GM19025 (cell line): ENCODE results near the gene RYR1.
"Not testable (repeated sequence)": the region's sequence is repeated elsewhere in the genome, so short reads cannot be mapped to it uniquely, and the experiment has no call there.

Experiments
- ATAC-seq: cut with Tn5 transposase; IDR thresholded peaks from one replicate; pipeline ENCODE4 v1.9.1; 2021; ENCODE audit warnings: mild to moderate bottlenecking, low read depth, moderate library complexity; ENCODE audit not compliant: unreplicated experiment

RYR1 gene

GRCh38 chr19:38425222-38425809, 8.2 kb upstream of the RYR1 start:
- no peak for ATAC-seq

DNA sequence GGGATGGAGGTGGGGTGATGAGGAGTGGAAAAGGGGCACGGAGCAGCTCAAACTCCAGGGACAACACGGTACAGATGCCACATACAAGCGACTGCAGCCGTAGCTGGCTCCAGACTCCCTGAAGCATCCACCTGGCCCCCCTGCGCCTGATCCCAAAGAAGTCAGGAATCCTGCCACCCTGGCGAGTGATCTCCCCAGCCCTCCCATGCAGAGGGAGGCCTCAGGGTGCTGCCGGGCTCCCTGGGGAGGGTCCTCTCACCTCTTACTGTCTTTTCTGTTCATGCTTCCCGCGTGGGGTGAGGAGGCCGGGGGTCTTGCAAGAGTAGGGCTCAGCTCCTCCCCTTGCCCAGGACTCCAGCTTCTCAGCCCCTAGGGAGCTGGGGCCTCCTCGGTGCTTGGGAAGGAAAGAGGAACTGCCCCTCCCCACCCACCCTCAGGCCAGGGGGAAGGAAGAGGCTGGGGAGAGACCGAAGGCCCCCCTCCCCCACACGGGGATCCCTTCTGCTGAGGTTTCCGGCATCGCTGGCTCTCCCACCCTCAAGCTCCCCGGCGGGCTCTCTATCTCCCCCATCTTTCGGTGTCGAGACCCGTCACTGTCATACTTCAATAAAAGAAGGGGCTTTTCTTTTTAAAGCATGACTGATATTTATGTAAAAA, 7.6 kb upstream of the RYR1 start, which contains the start of gene RASGRP4:
Gene RASGRP4 (minus strand): TSS at position 410 of the 657 bp plus-strand sequence. CDS start 128 bp downstream, at position 282.
- no peak for ATAC-seq

DNA sequence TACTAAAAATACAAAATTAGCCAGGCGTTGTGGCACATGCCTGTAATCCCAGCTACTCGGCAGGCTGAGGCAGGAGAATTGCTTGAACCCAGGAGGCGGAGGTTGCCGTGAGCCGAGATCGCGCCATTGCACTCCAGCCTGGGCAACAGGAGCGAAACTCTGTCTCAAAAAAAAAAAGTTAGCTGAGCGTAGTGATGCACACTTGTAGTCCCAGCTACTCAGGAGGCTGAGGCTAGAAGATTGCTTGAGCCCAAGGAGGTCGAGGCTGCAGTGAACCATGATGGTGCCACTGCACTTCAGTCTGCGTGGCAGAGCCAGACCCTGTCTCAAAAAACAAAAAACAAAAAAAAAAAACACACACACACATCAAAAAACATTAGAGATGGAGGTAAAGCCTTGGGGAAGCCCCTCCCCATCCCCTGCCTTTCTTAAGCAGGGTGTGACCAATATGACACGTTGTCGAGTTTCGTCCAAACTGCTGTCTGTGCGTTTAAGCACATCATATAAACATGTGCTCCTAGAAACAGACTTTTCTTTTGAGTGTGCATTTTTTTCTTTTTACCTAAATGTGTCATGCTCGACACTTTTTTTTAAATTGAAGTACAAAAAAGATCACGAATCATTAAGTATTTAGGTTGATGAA, 6.3 kb upstream of the RYR1 start:
- not testable (repeated sequence) for ATAC-seq

DNA sequence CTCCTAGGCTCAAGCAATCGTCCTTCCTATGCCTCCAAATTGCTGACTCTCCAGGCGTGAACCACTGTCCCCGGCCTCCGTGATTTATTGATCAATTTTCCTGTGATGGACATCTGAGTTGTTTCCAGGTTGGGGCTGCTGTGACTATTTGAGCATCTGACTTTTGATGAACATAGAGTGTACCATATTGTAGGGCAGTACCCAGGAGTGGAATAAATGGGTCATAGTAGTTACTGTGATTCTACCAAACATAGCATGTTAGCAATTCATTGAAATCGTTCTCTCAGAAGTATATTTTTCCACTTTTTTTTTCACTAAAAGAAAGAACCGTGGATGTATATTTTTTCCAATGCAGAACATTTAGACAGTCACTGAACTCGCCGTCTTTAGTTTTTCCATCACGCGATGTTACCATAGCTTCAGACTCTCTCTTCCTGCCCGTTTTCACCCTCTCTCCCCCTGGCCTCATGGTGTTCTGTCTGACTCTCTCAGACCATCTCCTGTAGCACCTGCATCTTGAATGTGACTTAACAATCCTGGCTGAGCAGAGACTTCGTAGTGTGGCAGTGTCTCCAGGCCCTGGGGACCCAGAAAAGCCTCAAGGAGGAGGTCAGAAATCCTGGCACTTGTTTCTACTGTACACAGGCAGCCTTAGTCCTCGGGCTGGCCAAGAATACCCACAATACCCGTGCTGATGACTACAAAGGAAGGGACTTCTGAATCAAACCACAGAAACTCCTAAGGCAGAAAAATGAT, 4.3 kb upstream of the RYR1 start:
- ATAC-seq, result no peak

GRCh38 chr19:38429811-38430156, 3.7 kb upstream of the RYR1 start:
- no peak for ATAC-seq

DNA sequence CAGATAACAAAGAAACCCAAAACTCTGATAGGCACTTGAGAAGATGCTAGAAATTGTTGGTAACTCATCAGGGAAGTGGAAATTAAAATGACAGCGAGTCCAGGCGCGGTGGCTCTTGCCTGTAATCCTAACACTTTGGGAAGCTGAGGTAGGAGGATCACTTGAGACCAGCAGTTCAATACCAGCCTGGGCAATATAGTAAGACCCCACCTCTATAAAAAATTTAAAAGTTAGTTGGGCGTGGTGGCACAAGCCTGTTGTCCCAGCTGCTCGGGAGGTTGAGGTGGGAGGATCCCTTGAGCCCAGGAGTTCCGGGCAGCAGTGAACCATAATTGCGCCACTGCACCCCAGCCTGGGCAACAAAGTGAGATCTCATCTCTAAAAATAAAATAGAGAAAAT, 2.6 kb upstream of the RYR1 start:
- no peak for ATAC-seq

GRCh38 chr19:38434549-38435051, 1.1 kb downstream of the RYR1 start:
- ATAC-seq, result no peak

DNA sequence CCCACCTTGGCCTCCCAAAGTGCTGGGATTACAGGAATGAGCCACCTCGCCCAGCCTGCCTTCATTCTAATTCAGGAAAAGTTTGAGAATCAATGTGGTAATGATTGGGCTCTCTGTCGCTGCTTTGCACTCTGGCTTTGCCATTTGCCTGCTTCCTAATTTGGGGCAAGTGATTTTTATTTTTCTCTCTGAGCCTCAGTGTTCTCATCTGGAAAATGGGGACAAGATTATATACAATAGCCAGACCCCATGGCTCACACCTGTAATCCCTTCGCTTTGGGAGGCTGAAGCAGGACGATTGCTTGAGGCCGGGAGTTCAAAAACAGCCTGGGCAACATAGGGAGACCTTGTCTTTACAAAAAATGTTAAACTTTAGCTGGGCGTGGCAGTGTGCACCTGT, 3.8 kb downstream of the RYR1 start:
- ATAC-seq, result no peak

DNA sequence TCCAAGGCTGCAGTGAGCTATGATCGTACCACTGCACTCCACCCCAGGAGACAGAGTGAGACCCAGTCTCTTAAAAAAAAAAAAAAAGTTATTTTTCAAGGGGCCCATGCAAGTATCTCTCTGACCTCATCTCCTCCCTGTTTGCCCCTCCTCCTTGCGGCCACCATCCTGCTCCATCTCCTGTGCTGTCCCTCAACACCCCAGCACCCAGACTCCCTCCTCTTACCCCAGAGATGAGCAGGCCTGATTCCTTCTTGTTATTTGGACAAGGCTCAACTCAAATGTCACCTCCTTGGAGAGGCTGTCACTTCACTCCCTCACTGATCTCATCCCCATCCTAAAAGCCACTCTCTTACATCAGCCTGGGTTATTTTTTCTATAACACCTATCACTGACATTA, 4.4 kb downstream of the RYR1 start:
- ATAC-seq, result no peak

GRCh38 chr19:38440592-38440991, 7.1 kb downstream of the RYR1 start:
- ATAC-seq, result no peak

GRCh38 chr19:38441657-38442348, 8.3 kb downstream of the RYR1 start:
- no peak for ATAC-seq

GRCh38 chr19:38442736-38443135, 9.2 kb downstream of the RYR1 start:
- ATAC-seq, result no peak

- ATAC-seq, result no peak
These were observed 10.0 kb downstream of the RYR1 start for GRCh38 chr19:38443458-38443999.

GRCh38 chr19:38444026-38444425, 10.5 kb downstream of the RYR1 start:
- no peak for ATAC-seq

DNA sequence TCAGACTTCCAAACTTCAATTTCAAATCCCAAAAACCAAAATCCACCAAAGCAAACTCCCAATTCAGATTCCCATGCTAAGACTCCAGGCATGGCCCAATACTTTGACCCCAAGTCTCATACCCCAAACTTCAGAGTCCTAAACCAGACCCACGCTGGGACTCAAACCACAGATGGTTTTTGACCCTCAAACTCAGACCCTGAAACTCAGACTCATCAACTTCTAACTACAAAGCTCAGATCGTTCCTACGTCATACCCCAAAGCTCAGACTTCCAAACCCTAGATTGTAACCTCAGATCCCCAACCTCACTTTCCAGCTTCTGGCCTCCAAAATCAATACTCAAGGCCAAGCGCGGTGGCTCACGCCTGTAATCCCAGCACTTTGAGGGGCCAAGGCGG, 11.9 kb downstream of the RYR1 start:
- no peak for ATAC-seq

DNA sequence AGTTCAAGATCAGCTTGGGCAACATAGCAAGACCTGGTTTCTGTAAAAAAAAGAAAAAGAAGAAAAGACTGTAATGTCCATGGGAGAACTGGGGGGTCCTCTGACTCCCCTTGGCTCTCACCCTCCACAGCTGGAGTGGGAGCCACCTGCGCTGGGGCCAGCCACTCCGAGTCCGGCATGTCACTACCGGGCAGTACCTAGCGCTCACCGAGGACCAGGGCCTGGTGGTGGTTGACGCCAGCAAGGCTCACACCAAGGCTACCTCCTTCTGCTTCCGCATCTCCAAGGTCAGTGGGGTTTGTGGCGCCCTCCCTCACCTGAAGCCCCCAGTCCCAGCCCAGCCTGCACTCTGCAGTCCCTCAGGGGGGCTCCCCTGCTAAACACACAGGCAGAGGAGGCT, 14.7 kb downstream of the RYR1 start:
- ATAC-seq, result no peak

DNA sequence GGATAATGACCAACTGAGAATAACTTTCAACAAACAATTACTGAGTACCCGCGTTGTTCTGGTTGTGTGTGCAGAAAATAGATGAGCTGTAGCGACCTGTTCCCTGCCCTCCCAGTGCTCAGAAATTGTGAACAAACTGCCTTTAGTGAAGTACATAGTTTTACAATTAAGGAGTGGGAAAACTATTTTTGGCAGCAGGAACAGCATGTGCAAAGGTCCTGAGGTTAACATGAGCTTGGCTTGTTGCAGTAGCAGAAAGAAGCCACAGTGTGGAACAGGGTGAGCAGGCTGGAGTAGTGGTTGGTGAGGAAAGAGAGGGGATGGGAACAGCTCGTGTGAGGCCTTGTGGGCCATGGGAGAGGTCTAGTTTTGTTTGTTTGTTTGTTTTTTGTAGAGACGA, 16.0 kb downstream of the RYR1 start:
- no peak for ATAC-seq

DNA sequence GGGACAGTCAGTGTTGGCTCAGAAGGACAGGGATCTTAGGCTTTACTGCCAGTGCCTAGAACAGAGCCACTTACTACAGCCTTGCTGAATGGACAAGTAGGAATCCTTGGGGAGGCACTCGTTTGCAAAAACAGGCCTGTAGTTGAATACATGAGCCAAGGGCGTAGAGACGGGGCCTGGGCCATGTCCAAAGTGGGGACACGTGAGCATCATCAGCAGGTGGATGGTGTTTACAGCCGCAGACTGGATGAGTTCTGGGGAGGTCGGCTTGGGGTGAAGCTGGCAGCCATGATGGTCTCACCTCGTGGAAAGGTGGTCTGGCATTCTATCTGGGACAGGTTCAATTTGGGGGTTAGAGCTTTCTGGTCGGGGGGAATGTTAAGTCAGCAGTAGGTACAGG, 17.5 kb downstream of the RYR1 start:
- no peak for ATAC-seq

GRCh38 chr19:38451629-38452028, 18.1 kb downstream of the RYR1 start:
- no peak for ATAC-seq
